GM18517 (cell line): Measurements from ENCODE around the gene FASTK.

ENCODE experiments used
- ATAC-seq: cut with Tn5 transposase; IDR thresholded peaks from one replicate; pipeline ENCODE4 v1.9.1; 2021; ENCODE audit warnings: mild to moderate bottlenecking, moderate library complexity; ENCODE audit not compliant: unreplicated experiment

Gene FASTK

DNA sequence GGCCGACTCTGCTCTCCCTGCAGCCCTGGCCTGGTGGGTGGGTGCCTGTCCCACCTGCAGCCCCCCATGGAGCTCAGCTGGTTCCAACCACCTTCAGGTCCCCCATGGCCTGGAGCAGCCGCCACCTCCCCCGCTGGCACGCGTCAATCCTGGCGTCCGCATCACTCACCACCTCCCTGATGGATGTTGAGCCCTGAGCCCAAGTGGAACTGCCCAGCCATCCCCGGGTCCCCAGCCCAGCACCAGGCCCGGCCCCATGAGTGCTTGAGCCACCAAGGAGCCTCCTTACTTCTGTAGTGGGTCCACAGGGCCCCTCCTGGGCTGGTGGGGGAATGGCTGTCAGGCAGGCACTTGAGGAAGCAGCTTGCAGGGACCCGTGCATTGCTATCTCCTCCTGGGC is 20.3 kb upstream of the FASTK start:
- no peak for ATAC-seq

DNA sequence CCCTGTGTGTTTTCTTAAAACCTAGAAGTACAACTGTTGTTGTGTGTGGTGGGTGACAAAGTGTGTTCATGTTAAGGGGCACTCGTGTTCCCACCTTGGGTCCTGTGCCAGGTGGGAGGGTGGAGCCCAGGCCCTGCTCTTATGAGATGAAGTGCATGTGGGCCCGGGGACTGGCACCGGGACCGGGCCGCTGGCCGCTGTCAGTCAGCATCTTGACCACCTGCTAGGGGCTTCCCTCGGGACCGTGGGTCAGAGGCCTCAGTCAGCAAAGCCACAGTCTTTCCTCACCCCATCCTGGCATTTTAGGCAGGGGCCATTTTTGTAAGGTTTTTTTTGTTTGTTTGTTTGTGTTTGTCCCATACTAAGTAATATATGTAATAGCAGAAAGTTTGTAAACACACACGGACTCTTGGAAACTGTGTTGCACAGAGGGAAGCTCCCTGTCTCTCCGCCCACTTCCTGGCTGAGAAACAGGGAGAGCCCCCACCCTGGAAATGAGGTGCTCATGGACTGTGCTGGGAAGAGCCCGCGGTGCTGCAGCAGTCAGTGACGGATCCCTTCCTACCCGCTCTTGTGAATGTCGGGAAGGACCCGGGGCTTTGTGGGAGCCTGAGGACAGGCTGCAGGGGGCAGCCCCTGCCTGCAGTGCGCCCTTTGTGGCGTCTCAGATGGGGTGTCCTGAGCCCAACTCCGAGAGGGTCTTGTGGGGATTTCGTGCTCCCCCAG is 19.0 kb upstream of the FASTK start:
- no peak for ATAC-seq

DNA sequence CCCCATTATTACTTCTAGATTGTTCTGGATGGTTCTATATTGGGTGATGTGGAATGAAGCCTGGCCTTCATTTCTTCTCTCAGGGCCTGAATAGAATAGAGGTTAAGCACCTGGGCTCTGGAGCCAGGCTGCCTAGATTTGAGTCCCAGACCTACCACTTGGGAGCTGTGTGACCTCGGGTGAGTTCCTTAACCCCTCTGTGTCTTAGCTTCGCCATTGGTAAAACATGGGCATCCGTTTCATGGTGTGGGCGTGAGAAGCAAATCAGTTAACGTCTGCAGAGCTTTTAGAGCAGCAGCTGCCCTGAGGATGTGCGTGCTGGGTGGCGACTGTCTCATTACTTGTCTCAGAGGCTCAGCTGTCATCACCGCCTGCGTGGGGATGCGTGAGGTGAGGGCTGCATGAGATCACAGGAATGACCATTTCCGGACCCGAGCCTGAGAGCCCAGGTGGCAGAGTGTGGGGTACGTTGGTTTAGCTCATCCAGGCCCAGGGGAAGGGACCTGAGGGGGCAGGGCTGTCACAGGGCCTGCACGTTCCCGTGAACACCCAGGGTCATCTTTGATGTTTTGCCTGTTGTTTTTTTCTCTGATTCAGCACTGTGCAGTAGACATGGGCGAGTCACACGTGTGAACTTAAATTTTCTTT is 15.3 kb upstream of the FASTK start:
- no peak for ATAC-seq

DNA sequence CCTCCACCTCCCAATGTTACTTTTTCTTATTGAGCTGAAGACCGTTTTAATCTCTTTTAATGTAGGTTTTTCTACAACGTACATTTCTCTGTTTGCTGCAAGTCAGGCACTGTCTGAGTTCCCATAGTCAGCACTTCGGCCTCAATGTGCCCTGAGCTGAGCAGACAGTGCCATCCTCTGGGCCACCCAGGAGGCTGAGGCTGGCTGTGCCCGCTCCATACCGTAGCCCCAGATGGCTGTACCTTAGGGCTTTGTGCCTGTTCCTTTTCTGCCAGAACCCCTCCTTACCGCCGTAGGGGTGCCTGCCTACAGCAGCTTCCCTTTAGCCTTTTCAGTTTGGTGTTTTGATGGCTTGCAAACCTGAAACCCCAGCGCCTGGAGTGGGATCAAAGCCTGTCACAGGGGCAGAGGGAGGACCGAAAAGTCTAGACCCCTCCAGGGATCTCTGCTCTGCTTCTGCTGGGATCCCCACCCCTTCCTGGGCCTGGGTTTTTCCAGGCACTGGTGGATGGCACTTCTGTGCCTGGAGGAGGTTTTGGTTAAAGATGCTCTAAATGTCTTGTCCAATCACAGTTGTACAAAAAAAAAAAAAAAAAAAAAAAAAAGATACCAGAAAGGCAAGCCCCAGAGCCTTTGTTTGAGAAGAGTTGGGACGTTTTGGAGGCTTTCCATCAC is 14.7 kb upstream of the FASTK start:
- ATAC-seq = no peak

DNA sequence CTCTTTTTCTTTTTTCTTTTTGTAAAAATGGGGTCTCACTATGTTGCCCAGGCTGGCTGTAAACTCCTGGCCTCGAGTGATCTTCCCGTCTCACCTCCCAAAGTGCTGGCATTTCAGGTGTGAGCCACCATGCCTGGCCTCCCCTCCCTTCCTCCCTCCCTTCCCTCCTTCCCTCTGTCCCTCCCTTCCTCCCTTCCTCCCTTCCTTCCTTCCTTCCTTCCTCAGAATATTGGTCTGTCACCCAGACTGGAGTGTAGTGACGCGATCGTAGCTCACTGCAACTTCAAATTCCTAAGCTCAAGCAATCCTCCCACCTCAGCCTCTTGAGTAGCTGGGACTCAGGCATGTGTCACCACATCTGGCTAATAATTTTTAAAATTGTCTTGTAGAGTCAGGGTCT is 14.1 kb upstream of the FASTK start:
- ATAC-seq = no peak

DNA sequence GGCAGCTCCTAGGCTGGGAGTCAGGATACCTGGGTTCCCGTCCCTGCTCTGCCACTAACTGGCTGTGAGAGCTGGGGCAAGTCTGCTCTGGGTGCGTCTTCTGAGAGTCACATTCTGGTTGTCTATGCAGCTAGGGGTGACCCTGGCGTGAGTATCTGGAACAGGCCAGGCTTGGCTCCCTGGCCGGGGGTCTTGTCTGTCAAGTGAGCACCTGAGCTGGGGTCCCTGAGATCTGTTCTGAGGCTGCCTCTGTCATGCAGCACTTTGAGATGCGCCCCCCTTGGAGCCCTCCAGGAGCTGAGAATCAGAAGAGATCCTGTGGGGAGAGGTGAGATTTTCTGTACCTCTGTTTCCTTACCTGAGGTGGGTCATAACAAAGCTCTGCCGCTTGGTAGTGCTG is 13.1 kb upstream of the FASTK start:
- ATAC-seq = no peak

DNA sequence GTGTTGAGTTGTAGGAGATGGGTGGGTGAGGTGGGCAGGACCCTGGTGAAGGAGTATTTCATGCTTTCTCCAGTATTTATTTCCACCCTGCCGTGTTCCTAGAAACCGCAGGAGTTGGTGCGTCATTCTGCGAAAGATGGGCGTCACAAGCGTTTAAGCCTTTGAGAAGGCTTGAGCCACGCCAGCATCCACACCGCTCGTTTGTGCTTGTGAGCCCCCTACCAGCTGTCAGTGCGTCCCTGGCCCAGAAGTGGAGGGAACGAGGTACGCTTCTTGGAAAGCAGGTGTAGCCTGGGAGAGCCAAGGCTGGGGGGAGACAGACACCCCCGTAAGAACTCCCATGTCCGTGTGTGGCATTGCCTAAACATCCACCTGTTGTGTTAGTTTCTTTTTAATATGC is 11.4 kb upstream of the FASTK start:
- ATAC-seq = no peak

DNA sequence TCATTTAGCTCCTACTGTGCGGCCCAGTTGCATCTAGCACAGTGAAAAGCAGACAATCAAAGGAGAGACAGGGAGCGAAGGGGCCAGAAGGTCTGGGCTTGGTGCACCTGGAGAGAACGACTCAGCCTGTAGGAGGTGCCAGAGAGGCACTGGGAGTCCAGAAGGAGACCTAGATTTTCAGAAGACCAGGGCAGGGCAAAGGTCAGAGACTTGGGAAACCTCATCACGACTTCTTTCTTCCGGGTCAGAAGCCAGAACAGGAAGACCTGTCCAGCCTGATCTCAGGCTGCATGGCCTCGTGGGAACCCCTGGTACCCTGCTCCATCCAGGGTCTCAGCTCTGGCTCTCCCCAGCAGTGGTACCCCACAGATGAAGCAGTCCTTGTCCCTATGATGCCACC is 10.8 kb upstream of the FASTK start:
- no peak for ATAC-seq

DNA sequence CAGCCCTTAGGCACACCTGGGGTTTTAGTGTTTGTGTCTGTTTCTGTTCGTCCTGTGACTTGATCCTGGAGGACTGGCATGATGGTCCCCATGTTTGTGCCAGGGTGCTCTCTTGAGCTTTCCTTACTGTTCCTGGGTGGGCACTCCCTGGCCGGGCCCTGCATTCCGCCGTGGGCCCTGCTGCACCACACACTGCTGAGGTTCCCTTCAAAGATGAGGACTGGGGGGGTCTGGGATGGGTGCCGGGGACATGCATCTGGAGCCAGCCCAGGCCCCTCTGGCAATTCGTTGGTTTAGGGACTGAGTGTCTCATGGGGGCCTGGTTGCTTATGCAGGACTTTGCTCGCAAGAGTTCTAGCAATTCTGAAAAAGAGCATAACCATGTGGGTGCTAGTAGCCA is 10.4 kb upstream of the FASTK start:
- ATAC-seq = no peak

DNA sequence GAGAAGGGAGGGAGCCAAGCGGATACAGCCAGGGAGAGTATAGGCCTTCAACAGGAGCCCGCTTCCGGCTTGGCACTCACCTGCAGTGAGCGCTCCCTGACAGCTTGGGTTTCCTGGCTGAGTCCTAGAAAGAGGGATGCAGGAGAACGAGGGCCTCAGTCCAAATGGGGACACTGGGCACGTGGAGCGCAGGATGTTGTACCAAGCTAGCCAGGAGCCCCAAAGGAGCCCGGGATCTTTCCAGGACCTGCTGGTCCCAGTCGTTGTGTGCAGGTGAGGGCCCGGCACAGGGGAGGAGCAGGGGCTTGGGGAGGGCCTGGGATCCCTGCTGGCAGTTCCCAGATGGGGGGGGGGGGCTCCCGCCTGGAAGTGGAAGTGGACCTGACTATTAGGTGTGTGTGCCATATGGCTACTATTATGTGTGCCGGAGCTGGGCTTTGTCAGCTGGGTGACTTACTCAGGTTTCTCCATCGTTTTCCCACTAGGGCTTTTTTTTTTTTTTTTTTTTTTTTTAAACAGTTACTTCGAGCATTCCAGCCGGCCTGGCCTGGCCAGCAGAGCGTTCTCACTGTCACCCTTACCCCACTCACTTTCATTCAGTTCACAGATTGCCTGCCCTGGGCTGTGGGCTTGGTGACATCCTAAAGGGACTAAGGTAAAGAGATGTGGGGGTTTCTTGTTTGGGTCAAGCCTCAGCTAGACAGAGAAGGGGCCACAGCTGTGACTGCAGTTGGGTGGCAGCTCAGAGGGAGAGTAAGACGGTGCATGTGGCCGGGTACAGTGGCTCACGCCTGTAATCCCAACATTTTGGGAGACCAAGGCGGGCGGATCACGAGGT is 9.5 kb upstream of the FASTK start:
- ATAC-seq = no peak

DNA sequence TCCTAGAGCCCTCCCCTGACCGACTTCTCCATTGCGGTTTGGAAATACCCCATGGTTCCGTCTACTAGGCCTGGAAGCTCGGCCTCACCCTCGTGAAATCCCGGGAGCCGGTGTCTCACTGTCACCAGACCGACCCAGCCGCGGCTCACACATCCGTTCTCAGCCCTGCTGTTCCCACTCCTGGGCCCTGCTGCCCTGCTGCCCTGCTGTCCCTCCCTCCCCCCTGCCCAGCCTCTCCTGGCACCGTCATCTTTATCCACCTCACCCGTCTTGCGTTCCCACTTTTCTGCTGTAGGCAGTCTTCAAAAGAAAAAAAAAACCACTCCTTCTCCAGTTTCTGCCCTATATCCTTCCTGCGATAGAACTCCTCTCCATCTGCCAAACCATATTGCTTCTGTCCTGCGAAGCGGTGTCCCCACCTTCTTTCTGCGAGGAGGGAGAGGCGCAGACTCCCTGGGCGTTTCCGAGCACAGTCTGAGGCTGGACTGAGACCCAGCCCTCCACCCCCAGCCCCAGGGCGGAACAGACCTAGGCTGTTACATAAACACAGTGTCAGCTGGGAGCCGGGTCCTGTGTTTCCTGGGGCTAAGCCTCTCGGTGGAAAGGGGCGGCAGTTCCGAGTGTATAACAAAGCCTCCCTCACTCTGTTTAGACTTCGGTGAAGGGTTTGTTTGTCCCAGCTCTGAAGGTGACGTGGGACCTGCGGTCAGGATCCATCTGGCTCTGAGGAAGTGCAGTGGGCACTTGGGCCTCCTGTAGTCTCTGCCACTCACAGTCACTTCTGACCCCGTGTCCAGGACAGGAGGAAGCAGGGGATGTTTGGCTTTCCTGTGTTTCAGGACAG is 8.5 kb upstream of the FASTK start:
- no peak for ATAC-seq

DNA sequence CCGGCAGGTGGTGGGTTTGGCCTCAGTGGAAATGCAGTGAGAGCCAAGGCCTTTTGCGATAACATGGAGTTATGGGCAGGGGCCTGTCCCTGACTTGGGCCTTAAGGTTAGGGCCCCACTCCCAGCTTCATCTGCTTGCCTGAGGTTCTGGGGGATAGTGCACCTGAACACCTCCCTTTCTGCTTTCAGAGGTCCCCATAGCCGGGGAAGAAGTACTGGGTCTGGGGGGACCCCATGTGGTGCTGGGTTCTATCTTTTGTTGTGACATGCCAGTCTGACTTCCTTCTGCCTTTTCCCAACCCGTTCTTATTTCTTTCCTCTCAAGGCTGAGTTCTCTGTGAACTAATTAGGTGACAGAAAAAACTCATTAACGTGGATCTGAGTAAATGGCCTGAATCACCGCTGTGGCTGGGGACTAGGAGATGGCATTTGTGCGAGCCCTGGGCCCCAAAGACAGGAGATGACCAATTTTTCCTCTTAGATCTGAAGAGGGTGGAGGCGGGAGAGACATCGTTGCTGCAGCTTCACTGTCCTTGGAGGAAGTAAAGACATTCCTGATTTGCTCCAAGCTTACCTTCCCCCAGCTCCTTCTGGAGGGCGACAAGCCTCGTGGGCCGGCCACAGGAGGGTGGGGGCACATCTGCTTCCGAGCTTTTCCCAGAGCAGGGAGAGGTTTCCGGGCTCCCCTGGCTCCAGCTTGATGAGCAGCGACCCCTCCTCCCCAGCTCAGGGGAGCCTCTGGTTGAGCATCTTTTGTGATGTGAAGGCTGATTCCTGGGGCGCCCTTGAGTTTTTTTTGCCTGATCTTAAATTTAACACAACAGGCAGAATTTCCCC is 7.6 kb upstream of the FASTK start:
- ATAC-seq = no peak

DNA sequence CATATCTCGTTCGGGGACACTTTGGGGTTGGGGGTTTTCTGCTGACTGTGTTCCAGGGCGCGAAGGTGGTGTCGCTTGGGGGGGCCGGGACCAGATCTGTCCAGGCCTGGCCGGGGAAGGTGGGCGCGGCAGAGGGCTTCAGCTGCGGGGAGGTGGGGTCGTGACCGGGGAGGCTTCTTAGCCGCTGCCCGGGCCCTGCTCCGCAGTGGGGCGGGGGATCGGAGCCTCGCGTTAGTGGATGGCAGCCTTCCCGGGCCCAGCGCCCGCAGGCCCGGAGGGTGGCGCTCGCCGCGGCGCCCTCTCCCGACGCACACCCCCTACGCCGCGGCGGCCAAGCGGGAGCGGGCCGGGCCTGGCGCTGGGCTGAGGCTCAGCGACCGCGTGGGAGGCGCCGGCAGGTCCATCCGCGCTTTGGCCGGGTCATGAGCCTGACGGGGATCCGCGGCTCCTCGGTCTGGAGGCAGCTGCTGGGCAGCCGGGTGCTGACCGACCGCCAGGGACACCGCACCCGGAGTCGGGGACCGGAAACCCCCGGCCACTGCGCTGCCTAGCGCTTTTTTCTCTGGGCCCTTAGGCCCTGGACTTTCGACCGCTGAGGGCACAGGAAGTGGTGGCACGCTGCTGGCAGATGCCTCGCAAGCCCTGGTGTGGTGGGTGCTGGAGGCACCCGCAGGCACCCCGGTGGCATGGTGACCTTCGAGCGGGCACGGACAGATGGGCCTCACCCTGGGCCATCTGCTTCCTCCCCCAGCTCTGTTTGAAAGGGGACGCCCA is 6.8 kb upstream of the FASTK start:
- peak; percentile 27 for ATAC-seq

DNA sequence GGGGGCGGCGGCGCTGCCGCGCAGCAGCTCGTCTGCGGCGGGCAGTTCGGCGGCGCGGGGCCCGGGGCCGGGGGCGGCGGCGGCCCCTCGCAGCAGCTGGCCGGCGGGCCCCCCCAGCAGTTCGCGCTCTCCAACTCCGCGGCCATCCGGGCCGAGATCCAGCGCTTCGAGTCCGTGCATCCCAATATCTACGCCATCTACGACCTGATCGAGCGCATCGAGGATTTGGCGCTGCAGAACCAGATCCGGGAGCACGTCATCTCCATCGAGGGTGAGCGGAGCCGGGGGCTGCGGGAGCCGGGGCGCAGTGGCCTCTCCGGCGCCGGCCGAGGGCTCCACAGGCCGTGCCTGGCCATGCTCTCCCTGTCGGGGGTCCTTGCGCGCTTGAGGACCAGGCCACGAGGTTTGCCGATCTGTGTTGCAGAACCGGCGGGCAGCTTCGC is 6.2 kb upstream of the FASTK start:
- ATAC-seq = no peak

DNA sequence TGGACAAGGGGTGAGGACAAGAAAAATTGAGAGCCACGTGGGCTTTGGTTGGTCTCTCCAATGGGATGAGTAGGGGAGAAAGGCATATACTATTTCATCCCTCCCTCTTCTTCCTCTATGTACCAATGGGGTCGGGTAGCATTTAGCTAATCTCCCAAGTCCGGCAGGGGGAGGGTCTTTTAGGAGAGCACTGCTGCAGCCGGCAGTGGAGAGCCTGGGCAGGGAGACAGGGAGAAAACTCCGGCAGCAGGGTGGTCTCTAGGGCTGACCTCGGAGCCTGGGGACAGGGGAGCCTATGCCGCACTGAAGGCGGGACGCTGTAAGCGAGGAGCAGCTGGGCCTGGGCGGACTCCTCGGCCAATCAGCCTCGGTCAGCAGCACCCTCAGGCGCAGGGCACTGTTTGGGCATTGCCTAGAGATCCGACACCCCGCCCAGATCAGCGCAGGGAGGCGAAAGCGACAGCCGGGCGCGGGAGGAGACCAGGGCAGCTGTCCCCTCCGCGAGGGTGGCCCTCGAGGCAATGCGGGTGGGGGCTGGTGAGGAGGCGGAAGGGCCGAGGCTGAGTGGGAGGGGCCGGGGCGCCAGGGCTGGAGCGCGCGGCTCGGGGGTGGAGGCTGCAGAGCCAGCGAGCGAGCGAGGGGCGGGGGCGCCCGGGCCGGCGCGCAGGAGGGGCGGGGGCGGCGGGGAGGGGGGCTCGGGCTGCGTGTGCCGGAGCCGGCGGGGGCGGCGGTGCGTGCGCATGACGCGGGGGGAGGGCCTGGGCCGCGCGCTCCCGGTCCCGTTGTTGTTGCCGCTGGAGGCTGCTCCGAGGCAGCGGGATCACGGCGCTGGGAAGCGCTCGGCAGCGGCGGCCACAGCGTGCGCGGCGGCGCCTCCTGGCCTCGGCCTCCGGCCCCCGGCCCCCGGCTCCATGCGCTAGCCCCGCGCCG is 5.3 kb upstream of the FASTK start, which contains the start of gene AGAP3:
Gene AGAP3 (plus strand): TSS at position 785 of the 930 bp plus-strand sequence. CDS start 267 bp downstream, outside the sequence.
- no peak for ATAC-seq

DNA sequence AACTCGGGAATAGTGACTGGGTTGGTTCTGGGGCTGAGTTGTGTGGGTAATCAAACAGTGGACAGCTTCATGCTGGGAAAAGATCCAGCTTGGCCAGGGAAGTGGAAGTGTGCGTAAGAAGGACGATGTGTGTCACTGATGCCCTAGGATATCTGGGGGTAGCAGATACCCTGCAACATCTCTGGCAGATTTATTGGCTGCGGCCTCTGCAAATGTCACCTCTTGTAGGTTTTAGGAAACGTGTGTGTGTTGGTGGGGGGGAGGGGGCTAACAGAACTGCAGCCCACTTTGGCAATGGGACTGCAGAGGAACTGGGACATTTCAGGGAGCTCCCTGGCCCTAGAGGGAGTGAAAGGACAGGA is 4.7 kb upstream of the FASTK start:
- ATAC-seq = no peak

DNA sequence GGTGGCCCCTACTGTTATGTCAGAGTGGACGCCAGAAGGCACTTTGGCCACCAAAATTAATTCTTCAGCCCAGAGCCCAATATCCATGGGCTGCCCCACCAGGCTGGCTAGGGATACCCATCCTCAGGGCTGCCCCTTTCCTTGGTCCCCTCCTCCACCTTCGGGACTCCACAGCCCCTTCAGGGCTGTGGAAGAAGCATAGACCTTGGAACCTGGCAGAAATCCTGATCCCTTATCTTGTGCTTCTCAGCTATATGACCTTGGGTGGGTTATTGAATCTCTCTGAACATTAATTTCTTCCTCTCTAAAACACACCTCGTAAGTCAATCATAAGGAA is 3.2 kb upstream of the FASTK start:
- ATAC-seq = no peak
